Ectodermal cell (in vitro differentiated cells): Measurements from ENCODE around the gene RBM6.
A peak's percentile ranks its signal among the peaks of the same experiment; 100 is the strongest.
"Not testable (repeated sequence)": the region's sequence is repeated elsewhere in the genome, so short reads cannot be mapped to it uniquely, and the experiment has no call there.

Experiments
- H3K27ac ChIP-seq: 2 replicates; pipeline ENCODE4 v1.7.0; 2013; ENCODE audit warnings: mild to moderate bottlenecking, low read depth, low read length; ENCODE audit not compliant: insufficient read depth, poor library complexity, severe bottlenecking
- H3K27me3 ChIP-seq: 2 replicates; pipeline ENCODE4 v1.7.0; 2013; ENCODE audit warnings: mild to moderate bottlenecking, low read length; ENCODE audit not compliant: insufficient read depth, control insufficient read depth, poor library complexity, severe bottlenecking
- H3K36me3 ChIP-seq: one replicate; pipeline ENCODE4 v1.7.0; 2013; ENCODE audit warnings: low read length; ENCODE audit not compliant: control insufficient read depth, insufficient read depth
- H3K4me1 ChIP-seq: one replicate; pipeline ENCODE4 v1.7.0; 2013; ENCODE audit warnings: low read length; ENCODE audit not compliant: control insufficient read depth, insufficient read depth
- H3K4me3 ChIP-seq: 2 replicates; pipeline ENCODE4 v1.7.0; 2013; ENCODE audit warnings: low read depth, low read length, control low read depth; ENCODE audit not compliant: insufficient read depth
- H3K9me3 ChIP-seq: 2 replicates; pipeline ENCODE4 v1.7.0; 2013; ENCODE audit warnings: mild to moderate bottlenecking, low read length, moderate library complexity; ENCODE audit not compliant: control insufficient read depth
- WGBS, 2 experiments: methylation state at CpG; one replicate each; pipeline ENCODE4 v1.1.7; 2013; ENCODE audit warnings: missing lambda C conversion rate in 2 of 2; 5-methylcytosine and 5-hydroxymethylcytosine counted together

Gene RBM6

DNA sequence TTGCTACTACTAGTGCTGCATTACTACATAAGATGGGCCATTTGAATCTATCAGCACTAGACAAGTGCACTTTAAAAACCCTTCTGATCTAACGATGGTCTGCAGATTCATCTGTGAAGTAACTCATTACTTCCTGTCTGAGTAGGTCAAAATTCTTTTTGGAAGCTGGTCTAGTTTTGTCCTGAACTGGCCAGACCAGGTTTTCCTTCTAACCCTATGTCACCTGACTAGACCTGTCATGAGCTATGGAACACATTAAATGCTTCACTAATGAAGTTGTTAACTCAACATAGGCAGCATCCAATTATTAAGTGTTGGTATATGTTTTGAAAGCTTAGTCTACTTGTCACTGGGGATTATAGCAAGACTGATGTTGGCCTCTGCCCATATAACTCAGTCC lies 138.7 kb downstream of the RBM6 start:
- no peaks in the 10 kb centered on the region for H3K4me1 ChIP-seq
- H3K27me3 ChIP-seq: no peaks in the 10 kb centered on the region
- 92 to 98% methylated on average over 1 of the region's 1 CpG for WGBS, 2 experiments
- no peak overlapping the region for H3K27ac ChIP-seq
- peaks cover 9% of the 10 kb centered on the region for H3K36me3 ChIP-seq
- H3K9me3 ChIP-seq: no peaks in the 10 kb centered on the region
- no peak overlapping the region for H3K4me3 ChIP-seq

DNA sequence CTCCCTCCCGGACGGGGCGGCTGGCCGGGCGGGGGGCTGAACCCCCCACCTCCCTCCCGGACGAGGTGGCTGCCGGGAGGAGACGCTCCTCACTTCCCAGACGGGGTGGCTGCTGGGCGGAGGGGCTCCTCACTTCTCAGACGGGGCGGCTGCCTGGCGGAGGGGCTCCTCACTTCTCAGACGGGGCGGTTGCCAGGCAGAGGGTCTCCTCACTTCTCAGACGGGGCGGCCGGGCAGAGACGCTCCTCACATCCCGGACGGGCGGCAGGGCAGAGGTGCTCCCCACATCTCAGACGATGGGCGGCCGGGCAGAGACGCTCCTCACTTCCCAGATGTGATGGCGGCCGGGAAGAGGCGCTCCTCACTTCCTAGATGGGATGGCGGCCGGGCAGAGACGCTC lies 145.0 kb downstream of the RBM6 start:
- not testable (repeated sequence) for H3K36me3 ChIP-seq, H3K27me3 ChIP-seq, H3K9me3 ChIP-seq, H3K4me3 ChIP-seq, H3K4me1 ChIP-seq, H3K27ac ChIP-seq
- 92 to 99% methylated on average over 19 to 24 of the region's 33 CpGs for WGBS, 2 experiments

DNA sequence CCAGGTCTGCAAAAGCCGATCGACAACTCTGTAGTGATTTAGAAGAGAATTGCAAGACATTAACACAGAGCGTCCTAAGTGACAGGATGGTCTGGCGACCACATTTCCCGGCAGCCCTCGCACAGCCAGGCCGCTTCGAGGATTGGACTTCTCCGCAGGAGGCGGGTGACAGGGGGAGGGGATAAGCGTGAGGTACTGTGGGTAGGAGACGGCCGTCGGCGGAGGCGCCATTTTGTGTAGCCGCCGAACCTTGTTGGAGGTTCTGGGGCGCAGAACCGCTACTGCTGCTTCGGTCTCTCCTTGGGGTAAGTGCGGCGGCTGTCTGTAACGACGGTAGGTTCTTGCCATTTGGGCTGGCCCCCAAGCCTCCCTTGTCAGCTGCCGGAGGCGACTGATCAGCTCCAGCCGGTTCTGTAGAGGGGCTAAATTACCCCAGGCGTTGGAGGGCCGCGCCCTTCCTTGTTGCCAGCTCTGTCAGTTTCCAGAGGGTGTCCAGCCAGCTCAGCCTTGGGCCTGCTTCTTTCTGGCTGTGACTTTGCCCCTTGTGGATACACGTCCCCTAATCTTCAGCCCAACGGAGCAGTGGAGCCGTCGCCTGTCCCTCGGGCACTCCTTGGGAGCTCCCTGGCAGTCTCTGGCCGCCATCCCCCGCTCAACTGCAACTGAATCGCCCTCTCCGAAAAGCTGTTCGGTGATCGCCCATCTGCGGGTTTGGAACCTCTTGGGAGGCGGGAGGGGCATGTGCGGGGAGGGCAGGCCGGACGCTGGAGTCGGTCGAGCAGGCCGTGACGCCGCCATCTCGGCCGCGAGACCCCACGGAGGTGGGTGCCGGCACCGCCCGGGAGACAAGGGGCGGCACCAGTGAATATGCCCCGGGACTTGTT lies 149.0 kb downstream of the RBM6 start, which contains the start of gene RBM5:
Gene RBM5, plus strand, starts transcription at position 195 of the 884 bp plus-strand sequence. CDS start 1,516 bp downstream, outside the sequence.
- Histone ChIP-seq H3K4me3 (peak within 1 kb of the TSS; percentile 85), H3K27me3 (no peaks in the 10 kb centered on the region), H3K9me3 (no peaks in the 10 kb centered on the region), H3K27ac (peak within 1 kb of the TSS; percentile 50), H3K4me1 (peaks cover 7% of the 10 kb centered on the region), H3K36me3 (peaks cover 27% of the 10 kb centered on the region)
- 1% methylated on average over 61 of the region's 61 CpGs for WGBS, 2 experiments

DNA sequence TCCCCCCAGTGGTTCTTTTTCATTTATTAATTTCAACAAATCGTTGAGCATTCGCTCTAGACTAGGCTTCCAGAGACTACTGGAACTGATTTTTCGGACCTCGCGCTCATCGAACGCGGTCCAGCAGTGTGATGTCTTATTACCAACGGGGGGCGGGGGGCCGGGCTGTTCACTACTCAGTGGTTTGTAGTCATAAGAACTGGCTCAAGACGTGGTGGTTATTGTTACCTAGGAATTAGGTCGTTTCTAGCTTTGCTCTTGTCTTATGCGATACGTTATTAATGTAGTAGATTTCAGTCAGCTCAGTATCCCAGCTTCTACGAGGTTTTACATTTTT lies 149.6 kb downstream of the RBM6 start:
- H3K9me3 ChIP-seq: no peaks in the 10 kb centered on the region
- no peaks in the 10 kb centered on the region for H3K27me3 ChIP-seq
- 3 to 5% methylated on average over 16 of the region's 16 CpGs for WGBS, 2 experiments
- peak overlapping the region; percentile 85 for H3K4me3 ChIP-seq
- H3K27ac ChIP-seq: no peak overlapping the region
- H3K36me3 ChIP-seq: peaks cover 33% of the 10 kb centered on the region
- H3K4me1 ChIP-seq: peaks cover 7% of the 10 kb centered on the region

DNA sequence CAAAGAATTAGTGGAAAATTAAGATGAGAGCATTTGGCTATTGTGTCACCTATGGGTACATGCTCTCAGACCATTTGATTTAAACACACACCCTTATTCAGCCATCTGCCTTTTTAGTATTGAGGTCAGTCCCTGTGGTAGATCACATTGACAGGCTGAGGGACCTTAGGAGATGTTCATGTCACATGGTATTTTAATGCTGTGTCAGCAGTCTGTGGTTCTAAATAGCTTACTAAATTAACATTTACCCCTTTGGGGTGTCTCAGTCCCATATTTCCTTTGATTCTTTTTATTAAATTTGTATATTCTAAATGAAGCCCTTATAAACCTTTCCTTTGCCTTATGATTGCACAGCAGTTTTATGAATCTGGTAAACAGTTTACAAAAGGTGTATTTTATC lies 151.0 kb downstream of the RBM6 start:
- Histone ChIP-seq H3K4me3 (no peak overlapping the region), H3K4me1 (peaks cover 7% of the 10 kb centered on the region), H3K36me3 (peaks cover 46% of the 10 kb centered on the region), H3K9me3 (no peaks in the 10 kb centered on the region), H3K27ac (no peak overlapping the region), H3K27me3 (no peaks in the 10 kb centered on the region)

DNA sequence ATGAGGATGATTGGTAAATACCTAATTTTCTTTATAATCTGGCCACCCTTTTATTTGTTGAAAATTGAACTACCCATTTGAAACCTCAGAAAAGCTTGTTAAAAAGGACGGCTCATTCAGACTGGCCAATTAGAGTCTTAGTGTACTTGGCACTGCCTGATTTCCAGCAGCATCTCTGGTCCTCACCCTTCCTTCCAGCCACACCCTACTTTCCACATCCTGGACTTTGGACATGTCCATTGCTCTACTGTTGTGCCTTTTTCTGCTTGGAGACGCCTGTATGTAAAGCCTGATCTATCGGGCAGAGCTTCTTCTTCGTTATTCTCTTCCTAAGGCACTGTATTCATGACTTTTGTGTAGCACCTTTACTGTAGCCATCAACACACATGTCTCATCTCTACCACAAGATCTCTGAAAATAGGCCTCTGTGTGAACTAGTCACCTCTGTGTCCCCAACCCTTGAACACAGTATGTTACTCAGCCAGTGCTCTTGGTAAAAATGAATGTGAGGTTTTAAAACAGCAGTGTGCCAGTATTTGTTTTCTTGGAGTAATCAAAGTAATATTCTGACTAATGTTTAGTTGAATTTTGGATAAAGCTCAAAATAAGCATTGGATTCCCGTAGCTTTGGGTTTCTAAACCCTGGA lies 155.5 kb downstream of the RBM6 start:
- WGBS, 2 experiments: 93 to 97% methylated on average over 5 of the region's 5 CpGs
- Histone ChIP-seq H3K4me3 (no peak overlapping the region), H3K36me3 (peaks cover 78% of the 10 kb centered on the region), H3K9me3 (no peaks in the 10 kb centered on the region), H3K27me3 (no peaks in the 10 kb centered on the region), H3K27ac (no peak overlapping the region), H3K4me1 (peaks cover 4% of the 10 kb centered on the region)

DNA sequence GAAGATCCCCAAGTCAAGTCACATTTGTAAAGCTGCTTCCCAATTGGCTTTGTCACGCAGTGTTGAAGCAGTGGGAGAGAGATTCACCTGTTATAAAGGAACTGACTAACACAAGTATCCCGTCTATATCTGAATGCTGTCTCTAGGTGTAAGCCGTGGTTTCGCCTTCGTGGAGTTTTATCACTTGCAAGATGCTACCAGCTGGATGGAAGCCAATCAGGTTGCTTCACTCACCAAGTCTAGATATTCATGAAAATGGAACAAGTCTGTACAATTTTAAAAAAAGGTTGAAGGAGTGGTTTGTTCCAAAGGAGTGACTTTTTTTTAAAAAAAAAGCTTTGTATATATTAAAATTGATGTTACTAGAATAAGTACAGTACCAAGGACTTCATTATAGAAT lies 160.4 kb downstream of the RBM6 start:
- no peak overlapping the region for H3K4me3 ChIP-seq
- no peaks in the 10 kb centered on the region for H3K4me1 ChIP-seq
- WGBS, 2 experiments: 94 to 96% methylated on average over 5 of the region's 5 CpGs
- H3K9me3 ChIP-seq: no peaks in the 10 kb centered on the region
- H3K27ac ChIP-seq: no peak overlapping the region
- H3K27me3 ChIP-seq: no peaks in the 10 kb centered on the region
- peaks cover 83% of the 10 kb centered on the region for H3K36me3 ChIP-seq

DNA sequence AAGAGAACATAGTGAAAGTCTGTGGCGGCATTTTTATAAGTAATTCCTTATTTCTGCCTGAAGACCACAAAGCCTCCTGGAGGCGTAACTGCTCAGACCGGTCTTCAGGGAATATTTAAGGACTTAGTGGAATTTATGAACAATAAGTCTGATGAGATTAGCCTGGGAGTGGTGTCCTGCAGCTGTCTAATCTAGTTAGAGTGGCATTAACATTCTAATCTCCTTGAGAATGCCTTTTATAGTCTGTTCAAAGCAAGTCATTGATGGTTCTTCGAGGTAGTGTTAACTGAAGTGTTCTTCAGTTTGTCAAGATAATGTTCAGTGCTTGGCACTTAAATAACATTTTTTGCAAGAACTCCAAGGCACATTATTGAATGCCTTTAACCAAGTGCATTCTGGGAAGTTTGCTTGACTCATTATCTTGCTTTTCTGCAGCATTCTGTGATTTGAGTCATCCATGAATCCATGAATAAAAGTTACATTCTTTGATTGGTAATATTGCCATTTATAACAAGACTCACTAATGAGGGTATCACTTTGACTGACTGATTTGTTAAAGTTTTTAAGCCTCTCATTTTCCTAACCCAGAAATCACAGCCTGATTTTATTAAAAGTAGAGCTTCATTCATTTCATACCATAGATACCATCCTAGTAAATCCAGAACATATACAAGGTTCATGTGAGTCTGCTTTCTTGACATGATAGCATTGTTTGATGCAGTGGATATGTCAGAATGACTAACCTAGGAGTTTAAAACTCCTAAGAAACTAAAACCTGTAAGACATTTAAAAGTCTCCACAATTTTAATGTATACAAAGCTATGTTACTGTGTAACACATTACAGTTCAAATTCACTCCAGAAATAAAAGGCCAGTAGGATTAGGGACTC lies 161.3 kb downstream of the RBM6 start:
- H3K4me3 ChIP-seq: no peak overlapping the region
- H3K27ac ChIP-seq: no peak overlapping the region
- no peaks in the 10 kb centered on the region for H3K27me3 ChIP-seq
- H3K4me1 ChIP-seq: no peaks in the 10 kb centered on the region
- 83 to 96% methylated on average over 4 of the region's 4 CpGs for WGBS, 2 experiments
- no peaks in the 10 kb centered on the region for H3K9me3 ChIP-seq
- H3K36me3 ChIP-seq: peaks cover 81% of the 10 kb centered on the region

DNA sequence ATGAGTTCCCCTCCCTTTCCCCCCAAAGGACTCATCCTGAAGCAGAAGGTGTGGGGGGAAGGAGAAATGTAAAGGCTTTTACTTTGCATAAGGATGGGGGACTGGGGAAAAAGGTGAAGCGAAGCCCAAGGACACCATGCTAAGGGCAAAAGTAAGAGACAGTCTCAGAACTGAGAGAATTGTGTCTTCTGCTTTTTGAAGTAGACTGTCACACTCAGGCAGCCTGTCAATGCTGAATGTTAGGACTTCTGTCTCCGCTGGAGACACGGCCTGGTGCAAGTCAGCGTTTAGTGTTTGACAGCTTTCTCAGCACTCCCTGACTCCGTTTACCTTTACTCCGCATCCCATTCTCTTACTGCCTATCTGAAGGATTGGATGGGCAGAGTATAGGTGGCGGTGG lies 162.6 kb downstream of the RBM6 start:
- H3K36me3 ChIP-seq: peaks cover 77% of the 10 kb centered on the region
- no peaks in the 10 kb centered on the region for H3K4me1 ChIP-seq
- H3K4me3 ChIP-seq: no peak overlapping the region
- no peak overlapping the region for H3K27ac ChIP-seq
- WGBS, 2 experiments: 96% methylated on average over 7 of the region's 7 CpGs
- H3K27me3 ChIP-seq: no peaks in the 10 kb centered on the region
- no peaks in the 10 kb centered on the region for H3K9me3 ChIP-seq

DNA sequence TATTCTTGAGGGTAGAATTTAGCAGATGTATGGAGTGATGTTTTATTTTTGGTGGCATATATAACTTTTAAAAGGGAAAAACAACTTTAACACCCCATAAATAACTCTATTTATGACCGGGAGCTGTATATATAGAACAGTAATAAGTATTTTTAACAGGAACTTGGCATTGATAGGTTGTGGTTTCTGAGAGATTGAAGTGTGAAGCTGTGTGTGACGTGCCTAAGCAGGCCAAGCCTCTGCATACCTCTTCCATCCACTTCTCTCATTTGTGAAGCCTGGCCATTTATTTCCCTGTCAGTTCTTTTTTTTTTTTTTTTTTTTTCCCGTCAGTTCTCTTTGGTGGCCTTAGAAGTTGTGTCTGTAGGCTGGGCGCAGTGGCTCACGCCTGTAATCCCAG lies 171.8 kb downstream of the RBM6 start:
- 85 to 94% methylated on average over 4 of the region's 5 CpGs for WGBS, 2 experiments
- no peak overlapping the region for H3K4me3 ChIP-seq
- H3K27me3 ChIP-seq: no peaks in the 10 kb centered on the region
- no peaks in the 10 kb centered on the region for H3K9me3 ChIP-seq
- no peaks in the 10 kb centered on the region for H3K4me1 ChIP-seq
- H3K27ac ChIP-seq: no peak overlapping the region
- peaks cover 95% of the 10 kb centered on the region for H3K36me3 ChIP-seq
